Stimulated activated CD4-positive, alpha-beta T cell treated with anti-CD3 and anti-CD28 coated beads, Interleukin-12 subunit alpha, Interleukin-12 subunit beta, amount 100 ng/mL, for 24 hours (primary cell): ENCODE measurements around the gene SIRT3.
"Not testable (repeated sequence)": the region's sequence is repeated elsewhere in the genome, so short reads cannot be mapped to it uniquely, and the experiment has no call there.

Source experiments
- DNase-seq, 2 experiments: peaks; one replicate each; pipeline ENCODE4 v3.0.0-alpha.2; 2020; ENCODE audit warnings: low read depth in 2 of 2

The SIRT3 gene

DNA sequence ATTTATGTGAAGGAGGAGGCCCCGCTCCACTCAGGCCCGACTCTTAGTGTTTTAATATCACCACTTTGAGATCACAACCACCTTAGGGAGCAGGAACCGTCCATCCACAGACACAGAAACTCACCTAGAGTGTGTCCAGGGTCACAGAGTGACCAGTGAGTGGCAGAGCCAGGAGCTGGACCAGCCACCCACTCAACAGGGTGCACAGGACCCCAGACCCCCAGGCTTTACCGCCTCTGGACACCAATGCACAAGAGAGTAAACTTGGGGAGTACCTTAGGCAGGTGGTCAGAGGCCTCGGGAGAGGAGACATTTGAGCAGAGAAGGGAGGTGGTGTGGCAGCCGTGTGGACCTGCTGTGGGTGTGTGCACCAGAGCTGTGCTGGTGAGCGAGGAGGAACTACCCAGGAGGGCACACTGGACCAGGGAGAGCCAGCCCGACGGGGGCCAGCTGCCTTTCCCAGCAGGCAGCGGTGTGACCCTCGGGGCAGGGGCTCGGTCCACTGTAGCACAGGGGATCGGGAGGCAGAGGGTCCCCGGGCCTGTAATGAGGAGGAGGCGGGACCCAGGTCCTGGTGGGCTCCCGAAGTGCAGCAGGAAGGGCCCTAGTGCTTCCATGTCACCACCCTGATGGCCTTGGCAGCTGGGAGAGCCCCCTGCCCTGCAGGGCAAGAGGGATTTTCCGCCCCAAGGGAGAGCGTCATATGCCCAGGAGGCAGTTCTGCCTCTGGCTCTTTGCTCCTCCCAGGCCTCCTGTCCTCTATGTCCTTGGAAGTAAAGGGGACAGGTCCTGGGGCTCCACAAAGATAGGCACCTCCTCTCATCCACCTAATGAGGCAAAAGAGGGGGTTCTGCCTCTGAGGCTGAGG, 34.5 kb upstream of the SIRT3 start:
- DNase-seq = no peak

- peak in 1 of 2 experiments; percentile 28 for DNase-seq
These were observed 33.2 kb upstream of the SIRT3 start for GRCh38 chr11:269146-269890.

- not testable (repeated sequence) for DNase-seq
These were observed 32.6 kb upstream of the SIRT3 start for GRCh38 chr11:268716-269145.

DNA sequence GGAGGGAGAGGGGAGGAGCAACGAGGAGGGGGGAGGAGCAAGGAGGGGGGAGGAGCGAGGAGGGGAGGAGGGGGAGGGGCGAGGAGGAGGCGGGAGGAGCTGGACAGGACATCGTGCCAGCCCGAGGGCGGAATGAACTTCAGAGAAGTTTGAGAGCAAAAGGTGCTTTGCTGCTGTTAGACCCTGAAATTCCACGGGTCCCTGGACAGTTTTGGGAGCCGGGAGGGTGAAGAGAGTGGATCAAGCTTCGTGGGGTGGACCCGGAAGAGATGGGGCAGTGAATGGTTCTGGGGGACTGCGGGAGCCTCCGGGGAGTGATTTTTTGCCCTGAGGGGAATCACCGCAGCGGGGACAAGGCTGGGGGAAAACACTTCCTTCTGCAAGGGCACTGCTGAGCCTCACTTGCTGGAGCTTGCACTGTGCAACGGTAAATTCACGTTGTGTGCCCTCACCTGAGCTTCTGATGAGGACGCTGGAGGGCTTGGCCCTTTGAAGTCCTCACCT, 31.4 kb upstream of the SIRT3 start:
- DNase-seq = peak in 1 of 2 experiments; percentile 46

- no peak for DNase-seq
These were observed 30.7 kb upstream of the SIRT3 start for GRCh38 chr11:266676-267439.

DNA sequence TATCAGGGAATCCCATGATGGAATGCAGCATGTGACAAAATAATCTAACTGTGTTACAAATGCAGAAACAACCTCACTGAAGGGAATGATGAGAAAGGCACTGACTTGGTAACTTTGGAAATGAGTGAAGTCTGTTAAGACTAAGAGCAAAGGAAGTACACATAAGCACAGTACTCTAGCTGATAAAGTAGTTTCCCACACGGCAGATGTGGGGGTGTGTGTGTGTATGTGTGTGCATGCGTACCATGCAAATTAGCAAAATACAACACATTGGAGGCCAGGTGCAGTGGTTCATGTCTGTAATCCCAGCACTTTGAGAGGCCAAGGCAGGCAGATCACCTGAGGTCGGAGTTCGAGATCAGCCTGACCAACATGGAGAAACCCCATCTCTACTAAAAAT, 25.5 kb upstream of the SIRT3 start:
- DNase-seq = no peak

DNA sequence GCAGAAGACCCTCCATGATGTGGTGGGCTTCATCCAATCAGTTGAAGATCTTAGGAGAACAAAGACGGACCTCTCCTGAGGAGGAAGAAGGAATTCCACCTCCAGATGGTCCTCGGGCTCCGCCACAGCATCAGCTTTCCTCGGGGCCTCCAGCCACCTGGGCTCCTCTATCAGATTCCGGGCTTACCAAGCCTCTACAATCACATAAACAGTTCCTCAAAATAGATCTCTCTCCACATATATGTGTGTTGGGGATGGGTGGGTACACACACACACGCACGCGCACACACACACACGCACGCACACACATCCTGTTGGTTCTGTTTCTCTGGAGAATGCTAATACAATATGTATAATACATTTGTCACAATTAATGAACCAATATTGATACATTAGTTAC, 23.3 kb upstream of the SIRT3 start:
- no peak for DNase-seq

DNA sequence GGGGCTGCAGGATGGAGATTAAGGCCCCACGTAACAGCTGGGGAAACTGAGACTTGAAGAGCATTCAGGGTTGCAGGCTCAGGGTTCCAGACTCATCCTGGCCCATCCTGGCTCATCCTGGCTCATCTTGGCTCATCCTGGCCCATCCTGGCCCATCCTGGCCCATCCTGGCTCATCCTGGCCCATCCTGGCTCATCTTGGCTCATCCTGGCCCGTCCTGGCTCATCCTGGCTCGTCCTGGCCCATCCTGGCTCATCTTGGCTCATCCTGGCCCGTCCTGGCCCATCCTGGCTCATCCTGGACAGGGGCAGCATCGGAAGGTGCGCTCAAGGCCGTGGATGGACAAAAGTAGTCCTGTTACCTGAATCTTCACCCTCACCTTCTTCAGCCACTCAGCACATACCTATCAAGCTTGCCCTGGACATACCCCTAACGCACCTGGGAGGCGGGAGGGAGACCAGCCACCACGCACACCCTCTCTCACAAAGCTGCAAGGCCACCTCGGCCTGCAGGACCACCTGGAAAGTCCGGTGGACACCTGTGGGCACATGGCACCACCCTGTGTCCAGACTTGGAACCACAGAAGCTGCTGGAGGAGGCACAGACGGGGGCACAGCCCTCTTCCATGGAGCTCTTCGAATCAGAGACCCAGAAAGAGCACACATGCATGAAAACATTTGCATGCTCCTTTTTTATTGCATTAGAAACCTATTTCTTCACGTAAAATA, 21.8 kb upstream of the SIRT3 start:
- DNase-seq = no peak

DNA sequence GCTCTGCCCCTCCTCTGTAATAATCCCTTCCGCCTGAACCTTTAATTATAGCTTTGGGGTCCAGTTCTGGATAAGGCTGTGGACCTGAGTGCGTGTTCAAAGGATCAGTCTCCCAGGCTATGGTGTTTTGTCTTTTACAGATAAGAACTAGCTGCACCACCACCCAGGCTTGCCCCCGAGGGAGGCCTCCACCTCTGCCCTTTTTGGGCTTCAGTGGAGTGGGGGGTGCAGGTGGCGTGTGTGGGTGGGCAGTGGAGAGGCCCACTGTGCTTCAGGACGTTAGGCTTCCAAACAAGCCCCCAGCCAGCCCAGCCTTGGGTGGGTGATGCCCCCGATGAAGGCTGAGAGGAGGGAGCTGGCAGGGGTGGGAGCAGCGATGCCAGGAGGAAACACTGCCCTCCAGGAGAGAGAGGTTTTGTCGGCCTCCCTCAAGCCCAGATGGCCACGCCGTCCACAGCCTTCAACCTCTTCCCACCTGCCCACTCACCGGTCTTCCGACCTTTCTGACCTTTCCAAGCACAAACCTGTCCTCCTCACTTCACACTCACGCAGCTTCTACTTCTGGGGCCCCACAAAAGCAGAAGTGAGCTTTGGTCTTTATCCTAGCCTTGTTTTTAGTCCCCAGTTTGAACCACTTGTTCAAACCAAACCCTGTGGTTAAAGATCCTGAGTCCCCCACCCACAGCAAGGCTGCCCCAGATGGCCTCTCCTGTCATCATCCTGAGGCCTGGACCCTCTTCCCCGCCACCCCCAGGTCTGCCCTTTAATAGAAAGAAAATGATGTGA, 21.0 kb upstream of the SIRT3 start:
- no peak for DNase-seq

- no peak for DNase-seq
These were observed 19.7 kb upstream of the SIRT3 start for GRCh38 chr11:255816-256215.

- DNase-seq = no peak
These were observed 19.0 kb upstream of the SIRT3 start for GRCh38 chr11:255176-255575.

GRCh38 chr11:253886-254270, 17.7 kb upstream of the SIRT3 start:
- DNase-seq = no peak

- DNase-seq = no peak
These were observed 17.2 kb upstream of the SIRT3 start for GRCh38 chr11:253160-253885.

DNA sequence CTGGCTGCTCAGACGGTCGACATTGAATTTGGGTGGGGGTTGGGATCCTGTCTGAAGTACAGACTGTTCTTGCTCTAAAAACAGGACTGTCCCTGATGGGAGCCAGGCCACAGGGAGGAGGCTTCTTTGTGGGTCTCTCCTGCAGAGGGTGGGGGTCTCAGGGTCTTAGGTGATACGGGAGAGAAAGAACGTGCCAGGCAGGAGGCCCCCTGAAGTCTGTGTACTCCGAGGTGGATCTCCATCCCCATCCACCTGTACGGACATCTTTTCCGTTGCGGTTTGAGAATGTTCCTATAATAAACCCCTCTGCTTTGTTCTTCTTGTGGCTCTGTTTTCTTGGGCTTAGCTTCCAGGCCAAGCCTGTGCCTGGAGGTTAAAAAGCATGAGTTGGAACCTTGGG, 16.5 kb upstream of the SIRT3 start:
- DNase-seq = no peak

- no peak for DNase-seq
These were observed 15.4 kb upstream of the SIRT3 start for GRCh38 chr11:251550-251949.

- DNase-seq = peak; percentile 46 to 69
These were observed 14.7 kb upstream of the SIRT3 start for GRCh38 chr11:250740-251299.

DNA sequence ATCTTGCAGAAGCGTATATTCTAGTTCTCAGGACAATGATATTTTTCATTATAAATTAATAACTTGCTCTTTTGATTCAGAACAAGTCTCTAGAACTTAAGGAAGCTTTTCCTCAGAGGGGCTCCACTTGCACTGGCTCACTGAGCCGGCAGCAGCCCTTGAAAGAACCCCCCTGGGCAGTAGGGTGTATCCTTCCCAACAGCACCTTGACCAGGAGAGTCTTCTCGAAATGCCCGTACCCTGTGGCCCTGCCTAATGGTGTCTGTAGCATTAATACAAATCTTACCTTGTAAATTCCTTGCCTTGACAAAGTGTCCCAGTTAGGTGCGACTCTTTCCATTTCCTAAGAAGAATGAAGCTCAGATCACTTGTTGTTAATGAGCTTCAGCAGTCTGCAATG, 14.1 kb upstream of the SIRT3 start:
- DNase-seq = no peak

- DNase-seq = no peak
These were observed 12.9 kb upstream of the SIRT3 start for GRCh38 chr11:249062-249461.

DNA sequence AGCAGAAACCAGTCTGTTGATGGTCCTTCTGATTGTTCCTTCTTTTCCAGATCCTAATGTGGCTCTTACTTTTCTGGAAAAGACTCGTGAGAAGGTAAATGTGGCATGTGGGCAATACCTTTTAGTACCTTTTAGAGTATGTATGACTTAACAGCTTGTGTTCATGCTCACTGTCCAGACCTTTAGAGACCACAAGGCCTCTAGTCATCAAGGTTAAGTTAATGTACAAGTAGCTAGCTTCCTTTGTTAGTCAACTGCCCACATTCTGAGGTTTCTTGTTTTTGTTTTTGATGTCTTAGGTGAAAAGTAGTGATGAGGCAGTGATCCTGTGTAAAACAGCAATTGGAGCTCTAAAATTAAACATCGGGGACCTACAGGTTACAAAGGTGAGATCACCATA, 8.2 kb upstream of the SIRT3 start:
- DNase-seq = no peak

GRCh38 chr11:241634-242033, 5.5 kb upstream of the SIRT3 start:
- no peak for DNase-seq
